ENCODE data around the gene MACROH2A1. TPM values are rescaled to one million over a fixed set of nuclear protein-coding genes. Genes with fewer than 3 reads are reported as not detected.

Gene MACROH2A1
- total RNA-seq (2011; cell fraction: chromatin; rRNA removed; ENCODE audit: low replicate concordance), result 156 and 209 TPM in 2 replicates
- total RNA-seq (2011; cell fraction: nucleolus; rRNA removed), result 99.9 and 110 TPM in 2 replicates
- total RNA-seq (2011; cell fraction: nucleoplasm; rRNA removed), result 185 and 322 TPM in 2 replicates
- total RNA-seq (2014; rRNA removed) (289 and 378 TPM in 2 replicates), total RNA-seq (2014; rRNA removed; fragmentation: Illumina TruSeq; extraction: Trizol) (193 and 194 TPM in 2 replicates), total RNA-seq (2015; rRNA removed; fragmentation: Illumina TruSeq; extraction: Trizol) (232 and 234 TPM in 2 replicates), total RNA-seq (2021) (211 and 235 TPM in 2 replicates), polyA plus RNA-seq (2011; rRNA removed) (134 and 150 TPM in 2 replicates), polyA plus RNA-seq (2014; fragmentation: Illumina TruSeq; extraction: Trizol) (244 and 259 TPM in 2 replicates), polyA plus RNA-seq (2014; fragmentation: Nextera tagmentation; extraction: Ambion mirVana) (10 to 100 TPM; 44.9 to 52.0 TPM), polyA plus RNA-seq (2014; rRNA removed) (184 and 205 TPM in 2 replicates), polyA minus RNA-seq (2011; rRNA and poly(A)+ RNA removed) (117 and 121 TPM in 2 replicates), Bru-seq, nascent RNA (percentile 91 among the genes with signal in this experiment), BruChase-seq, experiment 1, labeled RNA remaining after a 2-hour chase (percentile 90 among the genes with signal in this experiment), BruChase-seq, experiment 2, labeled RNA remaining after a 6-hour chase (percentile 86 among the genes with signal in this experiment)
- 96.8 and 139 TPM in 2 replicates for polyA plus RNA-seq (2011; cell fraction: cytosol; rRNA removed)
- 246 and 303 TPM in 2 replicates for polyA plus RNA-seq (2011; cell fraction: nucleus; rRNA removed)
- polyA plus RNA-seq (2012), result 208 and 210 TPM in 2 replicates
- polyA minus RNA-seq (2011; cell fraction: cytosol; rRNA and poly(A)+ RNA removed), result 72.7 and 77.6 TPM in 2 replicates
- polyA minus RNA-seq (2011; cell fraction: nucleus; rRNA and poly(A)+ RNA removed), result 133 and 180 TPM in 2 replicates
- long read RNA-seq, experiment 1, full-length matches to known transcripts, result 261 of 940 reads
- long read RNA-seq, experiment 1, partial matches to known transcripts, result 59 of 940 reads
- long read RNA-seq, experiment 1, other reads (novel, unspliced or antisense), result 620 of 940 reads
- long read RNA-seq, experiment 2, full-length matches to known transcripts, result 58 of 201 reads
- long read RNA-seq, experiment 2, partial matches to known transcripts, result 15 of 201 reads
- long read RNA-seq, experiment 2, other reads (novel, unspliced or antisense), result 128 of 201 reads
- long read RNA-seq, experiment 3, full-length matches to known transcripts, result 55 of 141 reads
- long read RNA-seq, experiment 3, partial matches to known transcripts, result 3 of 141 reads
- long read RNA-seq, experiment 3, other reads (novel, unspliced or antisense), result 83 of 141 reads

DNA sequence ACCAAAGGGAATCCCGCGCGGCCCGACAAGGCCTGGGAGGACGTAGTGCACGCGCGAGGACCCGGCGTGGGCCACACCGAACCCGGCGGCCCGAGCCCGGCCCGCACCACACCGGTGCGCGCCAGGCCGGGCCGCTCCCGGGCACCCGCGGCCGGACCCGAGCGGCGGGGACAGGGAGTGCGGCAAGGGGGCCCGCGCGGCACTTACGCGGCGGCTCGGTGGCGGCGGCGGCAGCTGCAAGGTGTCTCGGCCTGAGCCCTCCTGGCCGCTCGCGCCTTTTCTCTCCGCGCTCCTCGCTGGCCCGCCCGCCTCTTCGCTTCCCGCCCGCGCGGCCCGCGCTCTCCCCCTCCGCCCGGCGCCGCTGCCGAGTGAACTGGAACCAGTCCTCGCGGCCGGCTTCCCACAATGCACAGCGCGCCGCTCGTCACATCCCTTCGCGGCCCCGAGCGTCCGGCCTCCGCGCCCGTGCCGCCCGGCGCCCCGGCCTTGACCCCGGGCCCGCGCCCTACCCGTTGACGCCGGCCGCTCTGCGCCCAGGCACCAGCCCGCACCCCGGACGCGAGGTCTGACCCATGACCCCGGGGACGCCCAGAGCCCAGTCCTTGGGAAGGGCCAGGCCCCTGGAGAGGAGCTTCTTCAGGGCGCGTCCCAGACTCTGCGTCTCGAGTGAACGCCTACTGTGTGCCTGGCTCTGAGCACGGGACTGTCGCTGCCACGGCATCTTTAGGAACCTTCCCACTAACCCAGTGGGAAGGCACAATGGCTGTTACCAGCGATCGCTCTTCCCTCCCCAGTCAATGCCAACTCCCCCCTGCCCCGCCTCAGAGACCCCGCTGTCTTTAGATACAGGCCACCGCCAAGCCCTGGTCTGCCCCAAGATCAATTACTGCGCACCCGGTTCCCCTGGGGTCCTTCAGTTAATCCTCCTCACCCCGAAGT, at the start of gene MACROH2A1:
MACROH2A1 (minus strand) TSS at position 377 of the 939 bp plus-strand sequence. CDS start 10,138 bp downstream, outside the sequence.
- ATAC-seq, result peak; percentile 89
- Histone ChIP-seq H3K9me3 (replicated peaks; ENCODE audit: control insufficient read depth, insufficient read depth, low read depth, low read length) (no peaks in the 10 kb centered on the region), H2AFZ (ENCODE audit: low read depth, low read length) (peak within 1 kb of the TSS; percentile 96), H3K4me3 (peak within 1 kb of the TSS; percentile 88), H3K9me1 (ENCODE audit: control insufficient read depth, insufficient read depth, low read length) (peaks cover 10% of the 10 kb centered on the region), H3K27ac (ENCODE audit: extremely low read depth, low read depth, low read length) (peak within 1 kb of the TSS; percentile 89), H4K20me1 (replicated peaks; ENCODE audit: control insufficient read depth, insufficient read depth, low read length) (peaks cover 33% of the 10 kb centered on the region), H3K27me3 (ENCODE audit: control insufficient read depth in 2 of 2, insufficient read depth in 2 of 2, low read length in 2 of 2) (no peaks in the 10 kb centered on the region), H3K79me2 (ENCODE audit: control insufficient read depth, insufficient read depth, low read length) (peaks cover 55% of the 10 kb centered on the region), H3K4me1 (replicated peaks in 1 of 2; ENCODE audit: control insufficient read depth in 2 of 2, insufficient read depth in 2 of 2, low read length in 2 of 2) (peaks cover 30 to 44% of the 10 kb centered on the region in 2 experiments), H3K4me2 (ENCODE audit: insufficient read depth, low read length) (peak within 1 kb of the TSS; percentile 83), H3K9ac (ENCODE audit: insufficient read depth in 1 of 2, low read depth in 2 of 2, low read length in 2 of 2) (peak within 1 kb of the TSS; percentile 88 to 98), H3K36me3 (ENCODE audit: control insufficient read depth, insufficient read depth, low read length) (peaks cover 17% of the 10 kb centered on the region)
- intact Hi-C loops (cut with micrococcal nuclease) (no loop called here), in situ Hi-C loops (cut with MboI) (no loop called here)
- BruUV-seq (replicated peaks), result no TSS peak
- ChIA-PET POLR2A (interaction anchor here (0.7 to 1.4 kb wide), 5 partner anchors 7 to 37 kb away, joined by 3 to 4 read pairs (median 3); no protein-coding TSS in a partner anchor), CTCF (ENCODE audit: low intra/inter-chr PET ratio) (no interaction called here)
- FAIRE-seq, result no peak
- 4% methylated on average over 50 of the region's 109 CpGs for WGBS (ENCODE audit: insufficient coverage, low coverage, missing lambda C conversion rate)
- DNase-seq (ENCODE audit: extremely low read depth in 1 of 4, low spot score in 3 of 4), result peak; percentile 88 to 91 (median 89)
- TF ChIP-seq ETS1 (conservative IDR thresholded peaks at IDR 0.05; ENCODE audit: control insufficient read depth, low read depth, low read length) (0 out of 2 replicates have a peak, but pooled peaks have one; percentile 33), ZNF263 (CRISPR knock-in tag; IDR thresholded peaks at IDR 0.05; ENCODE audit: borderline replicate concordance) (peak; percentile 54; the same call in 1 of the 2 replicates), CHD2 (IDR thresholded peaks at IDR 0.05; ENCODE audit: low read depth, low read length) (no peak), ZNF717 (CRISPR knock-in tag; IDR thresholded peaks at IDR 0.05) (no peak), CREB1 (IDR thresholded peaks at IDR 0.05) (peak; percentile 74), CREB1 (CRISPR knock-in tag; IDR thresholded peaks at IDR 0.05) (no peak), MTA1 (IDR thresholded peaks at IDR 0.05; ENCODE audit: borderline replicate concordance) (no peak)
- TF ChIP-seq, protein P1, sequence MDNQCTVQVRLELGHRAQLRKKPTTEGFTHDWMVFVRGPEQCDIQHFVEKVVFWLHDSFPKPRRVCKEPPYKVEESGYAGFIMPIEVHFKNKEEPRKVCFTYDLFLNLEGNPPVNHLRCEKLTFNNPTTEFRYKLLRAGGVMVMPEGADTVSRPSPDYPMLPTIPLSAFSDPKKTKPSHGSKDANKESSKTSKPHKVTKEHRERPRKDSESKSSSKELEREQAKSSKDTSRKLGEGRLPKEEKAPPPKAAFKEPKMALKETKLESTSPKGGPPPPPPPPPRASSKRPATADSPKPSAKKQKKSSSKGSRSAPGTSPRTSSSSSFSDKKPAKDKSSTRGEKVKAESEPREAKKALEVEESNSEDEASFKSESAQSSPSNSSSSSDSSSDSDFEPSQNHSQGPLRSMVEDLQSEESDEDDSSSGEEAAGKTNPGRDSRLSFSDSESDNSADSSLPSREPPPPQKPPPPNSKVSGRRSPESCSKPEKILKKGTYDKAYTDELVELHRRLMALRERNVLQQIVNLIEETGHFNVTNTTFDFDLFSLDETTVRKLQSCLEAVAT (IDR thresholded peaks at IDR 0.05), result peak in 1 of 2 experiments; percentile 81; a peak in 2 of 4 replicates
- TF ChIP-seq, protein P2, sequence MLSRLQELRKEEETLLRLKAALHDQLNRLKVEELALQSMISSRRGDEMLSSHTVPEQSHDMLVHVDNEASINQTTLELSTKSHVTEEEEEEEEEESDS (CRISPR knock-in tag; IDR thresholded peaks at IDR 0.05), result no peak

Measured in K562 (cell line).